Spleen (tissue), 11 donors: Measurements from ENCODE around the gene ARRB2. TPM values are rescaled to one million over a fixed set of nuclear protein-coding genes. Genes with fewer than 3 reads are reported as not detected.

Experiments used
- DNase-seq: peaks from one replicate; pipeline ENCODE4 v3.0.0-alpha.2; 2020
- H3K27ac ChIP-seq, 8 donors: fragments of 200-600 bp; sonication (generic) in 7 of 8; 1 replicate in 4 of 8; 2 replicates in 4 of 8; pipeline versions ENCODE4 v1.5.0 to v1.8.0; 2016 to 2021; ENCODE audit warnings: inconsistent platforms in 4 of 8, mild to moderate bottlenecking in 4 of 8, moderate library complexity in 1 of 8
- H3K27me3 ChIP-seq, 7 donors: fragments of 200-600 bp; sonication (generic) in 6 of 7; replicated peaks in 1 of 7; 1 replicate in 4 of 7; 2 replicates in 3 of 7; pipeline versions ENCODE4 v1.5.0 to v1.8.0; 2016 to 2021; ENCODE audit warnings: inconsistent platforms in 3 of 7, mild to moderate bottlenecking in 1 of 7
- H3K36me3 ChIP-seq, 6 donors: fragments of 200-600 bp; sonication (generic) in 5 of 6; 1 replicate in 4 of 6; 2 replicates in 2 of 6; pipeline versions ENCODE4 v1.5.0 to v1.8.0; 2016 to 2021; ENCODE audit warnings: inconsistent platforms in 2 of 6
- H3K4me1 ChIP-seq, 6 donors: fragments of 200-600 bp; sonication (generic) in 5 of 6; 1 replicate in 3 of 6; 2 replicates in 3 of 6; pipeline versions ENCODE4 v1.5.0 to v1.8.0; 2016 to 2021; ENCODE audit warnings: inconsistent platforms in 3 of 6
- H3K4me3 ChIP-seq, 8 donors: fragments of 200-600 bp; sonication (generic) in 7 of 8; 1 replicate in 4 of 8; 2 replicates in 4 of 8; pipeline versions ENCODE4 v1.5.0 to v1.8.0; 2016 to 2021; ENCODE audit warnings: inconsistent platforms in 4 of 8, mild to moderate bottlenecking in 4 of 8, moderate library complexity in 2 of 8
- H3K9me3 ChIP-seq, 8 donors: fragments of 200-600 bp; sonication (generic) in 7 of 8; 1 replicate in 4 of 8; 2 replicates in 4 of 8; pipeline versions ENCODE4 v1.5.0 to v1.8.0; 2016 to 2021; ENCODE audit warnings: inconsistent platforms in 4 of 8
- CTCF ChIP-seq, 11 experiments: fragments of 200-600 bp in 7 of 11; fragments of 450-650 bp in 4 of 11; sonication (generic) in 4 of 11; IDR thresholded peaks in 8 of 11; conservative IDR thresholded peaks in 3 of 11; 1 replicate in 7 of 11; 2 replicates in 4 of 11; pipeline versions ENCODE4 v1.4.0 to v1.8.0; 2016 to 2021; ENCODE audit warnings: antibody characterized with exemption in 11 of 11, inconsistent platforms in 4 of 11, mild to moderate bottlenecking in 1 of 11
- POLR2A ChIP-seq, 3 donors: fragments of 450-650 bp; IDR thresholded peaks; one replicate each; pipeline ENCODE4 v1.5.1; 2017; ENCODE audit warnings: antibody characterized with exemption in 3 of 3, mild to moderate bottlenecking in 1 of 3
- POLR2AphosphoS5 ChIP-seq, 3 donors: sonication (generic); formaldehyde crosslinking; IDR thresholded peaks; one replicate each; pipeline ENCODE4 v1.5.1; 2017; ENCODE audit warnings: antibody characterized with exemption in 3 of 3
- WGBS, 5 donors: extraction: QIAGEN DNeasy Blood & Tissue Kit in 3 of 5; methylation state at CpG; one replicate each; pipeline versions ENCODE4 v1.1.5 to v1.1.7; 2013 to 2018; 5-methylcytosine and 5-hydroxymethylcytosine counted together
- intact Hi-C: fragments of 100-400 bp; cut with DNase I; formaldehyde crosslinking; loops from one replicate; pipeline ENCODE4 v1.15.0; 2023; ENCODE audit warnings: low total_unique reads
- polyA plus RNA-seq, 3 donors: library from polyadenylated mRNA; stranded (reverse); fragments of 200-250 nt; gene quantifications; one replicate each; pipeline ENCODE4 v1.2.1, GENCODE V29; 2013
- total RNA-seq, 7 donors: library from RNA; depleted of rRNA in 3 of 7; stranded (reverse); fragments of >200 nt in 3 of 7; fragmentation: NEBNext Ultra II Directional in 4 of 7; extraction: Animal tissue kit (Norgen Biotek cat#: 25700) in 4 of 7; gene quantifications; one replicate each; pipeline versions ENCODE4 v1.1.0 to v1.2.1, GENCODE V29; 2016 to 2021
- donor health status: healthy with polysubstance abuse.
- donor health status: DM: no; HTN: no; CAD: no; lungs with moderate emphysema.
- donor health status: DM: no; HTN: no; CAD: no.
- donor health status: Bipolar disorder and iron deficiency.
- donor health status: healthy.
- donor health status: DM: no; HTN: no; CAD: no.
- donor health status: DM: yes; HTN: yes; CAD: no.

ARRB2 gene
- total and polyA plus RNA-seq, 10 donors = 61.4 to 416 (median 209) TPM

GRCh38 chr17:4741544-4741943 is 31.1 kb downstream of the ARRB2 start:
- Histone ChIP-seq H3K27ac (no peak overlapping the region), H3K9me3 (no peaks in the 10 kb centered on the region), H3K36me3 (no peaks in the 10 kb centered on the region), H3K27me3 (peaks cover 0 to 63% (median 3%) of the 10 kb centered on the region in 7 donors), H3K4me3 (no peak overlapping the region), H3K4me1 (peaks cover 3 to 54% (median 26%) of the 10 kb centered on the region in 6 donors)
- 89 to 98% (median 94%) methylated on average over 3 to 8 of the region's 8 CpGs for WGBS, 5 donors
- intact Hi-C loops = no loop called here
- no peak for DNase-seq
- TF ChIP-seq CTCF (IDR thresholded peaks at IDR 0.05 in 8 of 11, conservative IDR thresholded peaks at IDR 0.05 in 3 of 11) (no peak), POLR2AphosphoS5 (IDR thresholded peaks at IDR 0.05) (no peak), POLR2A (IDR thresholded peaks at IDR 0.05) (no peak)

GRCh38 chr17:4742133-4742532 is 31.7 kb downstream of the ARRB2 start:
- no peaks in the 10 kb centered on the region for H3K9me3 ChIP-seq
- peaks cover 0 to 50% (median 24%) of the 10 kb centered on the region in 6 donors for H3K4me1 ChIP-seq
- WGBS, 5 donors = 90 to 96% (median 93%) methylated on average over 9 of the region's 9 CpGs
- intact Hi-C loops = no loop called here
- no peak for DNase-seq
- no peak overlapping the region for H3K4me3 ChIP-seq
- H3K27ac ChIP-seq = no peak overlapping the region
- TF ChIP-seq CTCF (IDR thresholded peaks at IDR 0.05 in 8 of 11, conservative IDR thresholded peaks at IDR 0.05 in 3 of 11) (no peak), POLR2A (IDR thresholded peaks at IDR 0.05) (no peak), POLR2AphosphoS5 (IDR thresholded peaks at IDR 0.05) (no peak)
- H3K36me3 ChIP-seq = no peaks in the 10 kb centered on the region
- H3K27me3 ChIP-seq = peaks cover 0 to 65% (median 3%) of the 10 kb centered on the region in 7 donors

GRCh38 chr17:4742629-4743028 is 32.2 kb downstream of the ARRB2 start:
- WGBS, 5 donors = 87 to 90% (median 88%) methylated on average over 9 to 10 of the region's 10 CpGs
- TF ChIP-seq POLR2A (IDR thresholded peaks at IDR 0.05) (no peak), POLR2AphosphoS5 (IDR thresholded peaks at IDR 0.05) (no peak), CTCF (IDR thresholded peaks at IDR 0.05 in 8 of 11, conservative IDR thresholded peaks at IDR 0.05 in 3 of 11) (no peak)
- DNase-seq = no peak
- Histone ChIP-seq H3K36me3 (no peaks in the 10 kb centered on the region), H3K27ac (no peak overlapping the region), H3K9me3 (no peaks in the 10 kb centered on the region), H3K4me3 (no peak overlapping the region), H3K27me3 (peaks cover 0 to 65% (median 3%) of the 10 kb centered on the region in 7 donors), H3K4me1 (peaks cover 2 to 50% (median 27%) of the 10 kb centered on the region in 6 donors)
- intact Hi-C loops = no loop called here

DNA sequence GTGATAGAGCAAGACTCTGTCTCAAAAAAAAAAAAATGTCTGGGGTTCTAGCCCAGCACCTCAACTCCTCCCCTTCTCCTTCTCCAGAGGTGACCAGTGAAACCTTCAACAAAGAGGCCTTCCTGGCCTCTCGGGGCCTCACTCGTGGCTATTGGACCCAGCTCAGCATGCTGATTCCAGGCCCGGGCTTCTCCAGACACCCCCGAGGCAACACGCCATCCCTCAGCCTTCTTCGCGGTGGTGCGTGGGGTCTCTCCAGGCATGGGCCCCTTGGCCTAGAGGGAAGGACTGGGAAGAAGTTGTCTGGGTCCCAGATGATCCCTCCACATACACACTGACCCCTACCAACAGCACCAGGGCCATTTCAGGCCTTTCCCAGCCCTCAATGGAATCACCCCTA is 32.8 kb downstream of the ARRB2 start:
- Histone ChIP-seq H3K27me3 (peaks cover 0 to 65% (median 3%) of the 10 kb centered on the region in 7 donors), H3K9me3 (no peaks in the 10 kb centered on the region), H3K27ac (no peak overlapping the region), H3K4me1 (peaks cover 5 to 50% (median 30%) of the 10 kb centered on the region in 6 donors), H3K36me3 (no peaks in the 10 kb centered on the region), H3K4me3 (no peak overlapping the region)
- no peak for DNase-seq
- intact Hi-C loops = no loop called here
- WGBS, 5 donors = 89 to 97% (median 91%) methylated on average over 8 of the region's 8 CpGs
- TF ChIP-seq POLR2AphosphoS5 (IDR thresholded peaks at IDR 0.05) (no peak), POLR2A (IDR thresholded peaks at IDR 0.05) (no peak), CTCF (IDR thresholded peaks at IDR 0.05 in 8 of 11, conservative IDR thresholded peaks at IDR 0.05 in 3 of 11) (no peak)
